LNCaP clone FGC (cell line): ENCODE data around the gene DOK6.

Experiments
- DNase-seq: peaks from one replicate; pipeline ENCODE4 v3.0.0-alpha.2; 2011; ENCODE audit warnings: low read depth
- H3K4me3 ChIP-seq: 2 replicates; pipeline ENCODE4 v1.5.1; 2011; ENCODE audit warnings: mild to moderate bottlenecking, low read depth, low read length, control low read depth
- TF ChIP-seq, protein P1 (sequence below): IDR thresholded peaks from 2 replicates; pipeline ENCODE4 v1.5.1; 2012; ENCODE audit warnings: mild to moderate bottlenecking; ENCODE audit not compliant: control insufficient read depth, insufficient read depth; ENCODE audit errors: extremely low read depth

DOK6 gene

DNA sequence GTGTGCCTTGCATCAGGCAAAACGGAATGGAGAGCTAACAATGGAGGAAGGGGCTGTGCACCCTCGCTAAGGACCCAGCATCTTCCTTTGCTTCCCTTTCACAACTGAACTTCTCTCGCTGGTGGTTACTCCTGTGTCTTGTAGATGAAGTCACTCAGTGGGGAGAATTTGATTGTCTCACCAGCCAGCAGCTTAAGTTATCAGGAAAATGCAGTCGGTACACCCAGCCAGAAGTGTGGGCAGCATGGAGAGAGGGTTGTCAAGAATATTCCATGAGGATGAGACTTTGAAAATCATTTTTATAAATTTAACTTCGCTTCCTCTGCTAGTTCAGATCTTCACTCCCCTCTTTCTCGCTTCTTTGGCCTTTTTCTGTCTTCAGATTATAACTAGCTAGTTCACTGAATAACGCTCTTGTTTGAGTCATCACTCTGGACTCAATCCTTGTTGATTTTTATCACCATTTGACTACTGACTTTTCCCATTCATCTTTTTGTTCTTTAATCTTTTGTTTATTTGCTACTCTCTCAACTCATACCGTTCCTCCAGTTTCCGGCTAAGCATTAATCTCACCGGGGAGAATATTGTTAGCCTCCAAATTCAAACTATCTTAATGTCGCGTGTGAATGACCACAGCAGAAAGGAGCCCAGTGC lies 325.3 kb downstream of the DOK6 start:
- TF ChIP-seq, protein P1, sequence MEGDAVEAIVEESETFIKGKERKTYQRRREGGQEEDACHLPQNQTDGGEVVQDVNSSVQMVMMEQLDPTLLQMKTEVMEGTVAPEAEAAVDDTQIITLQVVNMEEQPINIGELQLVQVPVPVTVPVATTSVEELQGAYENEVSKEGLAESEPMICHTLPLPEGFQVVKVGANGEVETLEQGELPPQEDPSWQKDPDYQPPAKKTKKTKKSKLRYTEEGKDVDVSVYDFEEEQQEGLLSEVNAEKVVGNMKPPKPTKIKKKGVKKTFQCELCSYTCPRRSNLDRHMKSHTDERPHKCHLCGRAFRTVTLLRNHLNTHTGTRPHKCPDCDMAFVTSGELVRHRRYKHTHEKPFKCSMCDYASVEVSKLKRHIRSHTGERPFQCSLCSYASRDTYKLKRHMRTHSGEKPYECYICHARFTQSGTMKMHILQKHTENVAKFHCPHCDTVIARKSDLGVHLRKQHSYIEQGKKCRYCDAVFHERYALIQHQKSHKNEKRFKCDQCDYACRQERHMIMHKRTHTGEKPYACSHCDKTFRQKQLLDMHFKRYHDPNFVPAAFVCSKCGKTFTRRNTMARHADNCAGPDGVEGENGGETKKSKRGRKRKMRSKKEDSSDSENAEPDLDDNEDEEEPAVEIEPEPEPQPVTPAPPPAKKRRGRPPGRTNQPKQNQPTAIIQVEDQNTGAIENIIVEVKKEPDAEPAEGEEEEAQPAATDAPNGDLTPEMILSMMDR, result no peak
- no peak for DNase-seq
- H3K4me3 ChIP-seq, result no peak overlapping the region

DNA sequence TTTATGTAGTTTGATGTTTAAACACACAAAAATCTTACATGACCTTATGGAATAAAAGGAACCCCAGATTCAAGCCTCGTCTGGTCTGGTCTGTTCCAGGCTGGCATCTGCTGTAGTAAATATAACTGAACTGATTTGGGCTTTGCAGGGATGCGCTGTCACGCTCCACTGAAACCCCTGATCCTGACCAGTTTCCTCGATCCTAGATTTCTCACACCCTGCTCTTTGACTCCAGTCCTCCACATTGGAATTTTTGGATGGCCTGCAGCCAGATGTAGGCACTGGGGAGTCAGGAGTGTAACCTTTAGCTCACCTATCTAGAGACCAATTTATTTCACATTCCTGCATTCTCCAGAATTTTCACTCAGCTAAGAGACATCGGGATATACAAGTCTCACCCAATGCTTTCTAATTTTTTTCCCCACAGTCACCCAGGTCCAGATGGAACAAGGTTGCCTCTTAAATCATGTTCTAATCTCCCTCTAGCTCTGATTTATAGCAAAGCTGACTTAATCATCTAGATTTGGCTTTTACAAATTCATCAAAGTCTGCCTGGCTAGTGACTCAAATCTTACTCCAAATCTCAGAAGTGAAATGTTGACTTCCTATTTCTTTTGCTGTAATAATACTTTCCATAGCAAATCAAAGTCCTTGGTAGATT lies 327.4 kb downstream of the DOK6 start:
- DNase-seq, result no peak
- no peak overlapping the region for H3K4me3 ChIP-seq
- TF ChIP-seq, protein P1, result no peak

DNA sequence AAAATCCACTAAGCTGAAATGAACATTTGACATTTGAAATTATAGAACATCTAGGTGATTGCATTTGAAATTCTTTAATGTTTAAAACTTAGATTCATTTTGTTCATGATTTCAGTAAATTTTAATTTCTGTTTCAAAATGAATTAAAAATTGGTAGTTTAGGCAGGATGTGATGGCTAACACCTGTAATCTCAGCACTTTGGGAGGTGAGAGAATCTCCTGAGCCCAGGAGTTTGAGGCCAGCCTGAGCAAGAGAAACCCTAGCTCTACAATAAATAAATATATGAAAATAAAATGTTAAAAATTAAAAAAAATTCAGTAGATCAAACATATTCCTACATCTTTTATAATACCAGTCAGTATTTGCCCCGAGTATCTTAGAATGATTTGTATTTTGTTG lies 330.0 kb downstream of the DOK6 start:
- TF ChIP-seq, protein P1, result no peak
- H3K4me3 ChIP-seq, result no peak overlapping the region
- no peak for DNase-seq

DNA sequence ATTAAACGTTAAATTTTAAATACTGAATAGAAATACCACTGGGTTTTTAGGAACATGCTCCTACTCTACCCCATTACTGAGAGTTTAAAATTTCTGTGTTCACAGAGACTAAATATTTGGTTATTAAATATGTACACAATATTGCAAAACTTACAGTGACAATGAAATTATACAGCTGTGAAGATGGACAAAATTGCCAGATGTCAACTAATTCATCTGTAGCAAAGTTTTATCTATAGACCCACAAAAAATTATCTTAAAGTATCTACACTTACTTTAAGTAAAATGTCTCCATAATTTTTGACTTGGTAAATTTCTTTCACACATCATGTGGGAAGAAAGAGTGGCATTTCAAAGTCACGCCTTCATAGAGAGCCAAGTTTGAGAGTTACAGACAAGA lies 333.8 kb downstream of the DOK6 start:
- no peak for DNase-seq
- TF ChIP-seq, protein P1, result no peak
- H3K4me3 ChIP-seq, result no peak overlapping the region

DNA sequence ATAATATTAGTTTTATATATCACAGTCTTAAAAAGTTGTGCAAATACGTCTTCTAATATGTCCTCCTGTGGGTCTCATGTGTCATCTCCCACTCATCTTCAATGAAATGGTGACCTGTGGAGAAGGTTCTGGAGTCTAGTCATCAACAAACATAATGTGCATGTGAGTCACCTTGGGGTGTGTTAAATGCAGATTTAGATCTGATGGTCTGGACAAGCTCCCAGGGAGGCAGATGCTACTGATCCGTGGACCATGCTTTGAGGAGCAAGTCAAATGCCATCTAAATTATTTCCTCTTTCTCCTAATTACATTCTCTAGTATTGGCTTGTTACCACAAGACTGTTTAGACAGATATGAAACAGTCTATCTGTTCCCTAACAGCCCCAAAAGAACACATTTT lies 336.0 kb downstream of the DOK6 start:
- TF ChIP-seq, protein P1, result no peak
- no peak overlapping the region for H3K4me3 ChIP-seq
- DNase-seq, result no peak

DNA sequence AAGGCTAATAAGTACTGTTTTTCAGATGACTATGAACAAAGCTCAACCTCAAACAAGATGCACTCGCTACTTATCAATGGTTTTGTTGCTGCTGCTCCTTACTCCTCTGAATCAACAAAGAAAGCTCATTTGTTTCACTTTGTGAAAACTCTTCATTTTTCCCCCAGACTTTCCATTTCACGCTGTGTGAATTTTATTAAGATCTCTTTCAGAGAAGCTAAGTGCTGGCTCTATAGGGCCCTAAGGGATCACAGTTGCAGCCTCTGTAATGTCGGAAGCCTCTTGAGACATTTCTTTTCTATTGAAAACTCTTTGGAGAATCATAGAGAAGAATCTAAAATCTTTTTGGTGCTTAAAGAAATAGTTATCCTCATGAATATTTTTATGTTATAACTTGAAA lies 337.2 kb downstream of the DOK6 start:
- TF ChIP-seq, protein P1, result no peak

DNA sequence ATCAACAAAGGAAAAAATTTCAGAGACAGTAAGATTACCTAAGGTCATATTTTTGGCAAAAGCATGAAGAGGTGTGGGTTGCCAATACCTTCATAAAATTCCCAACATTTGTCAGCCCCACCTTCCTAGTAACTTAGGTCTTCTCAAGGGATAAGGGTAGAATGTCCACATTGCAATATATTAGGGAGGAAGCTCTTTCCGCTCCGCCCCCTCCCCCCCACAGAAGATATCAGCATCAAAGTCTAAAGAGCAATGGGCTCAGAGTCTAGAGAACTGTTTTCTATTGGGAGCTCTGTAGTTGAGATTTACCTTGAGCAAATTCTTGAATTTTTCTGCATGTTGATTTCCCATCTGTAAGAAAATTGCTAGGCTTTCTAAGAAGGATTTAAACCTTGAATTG lies 346.7 kb downstream of the DOK6 start:
- TF ChIP-seq, protein P1, result no peak
- no peak overlapping the region for H3K4me3 ChIP-seq
- no peak for DNase-seq

More for the DNA sequence above, 337.2 kb downstream of the DOK6 start:
- no peak for DNase-seq
- no peak overlapping the region for H3K4me3 ChIP-seq
